GM10847 (cell line): Measurements from ENCODE around the gene SORL1-AS1.

ENCODE experiments used
- POLR2A ChIP-seq: IDR thresholded peaks from 2 replicates; pipeline ENCODE4 v1.6.1; 2011; ENCODE audit not compliant: insufficient read length; ENCODE audit errors: extremely low read depth

Gene SORL1-AS1

DNA sequence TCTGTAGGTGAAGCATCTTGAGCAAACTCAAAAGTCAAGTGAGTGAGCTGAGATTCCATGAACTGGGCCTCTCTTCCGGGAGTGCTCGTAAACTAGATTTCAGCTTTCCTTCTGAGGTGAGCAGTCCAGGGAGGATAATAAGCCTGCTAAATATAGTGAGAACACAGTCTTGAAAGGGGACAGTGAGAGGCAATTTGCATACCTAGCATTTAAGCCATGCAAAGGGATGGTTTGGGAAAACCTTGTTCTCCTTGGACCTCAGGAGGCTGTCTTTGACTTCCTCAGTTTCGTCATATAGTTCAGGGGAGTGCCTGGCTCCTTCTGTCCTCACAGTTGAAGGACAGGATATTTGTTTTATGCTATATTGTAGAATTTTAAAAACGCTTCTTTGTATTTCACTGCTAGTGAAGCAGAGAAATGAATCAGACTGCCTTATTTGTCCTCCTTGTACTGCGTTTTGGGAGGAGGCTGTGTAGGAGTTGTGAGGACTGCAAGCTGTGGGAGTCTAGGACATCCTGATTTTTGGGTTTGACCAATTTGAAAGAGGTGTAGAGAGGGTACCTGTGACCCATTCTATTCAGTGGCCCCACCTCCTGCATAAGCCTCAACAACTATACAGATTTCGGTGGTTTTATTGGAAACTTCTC is 11.0 kb upstream of the SORL1-AS1 start:
- TF ChIP-seq POLR2A: no peak

DNA sequence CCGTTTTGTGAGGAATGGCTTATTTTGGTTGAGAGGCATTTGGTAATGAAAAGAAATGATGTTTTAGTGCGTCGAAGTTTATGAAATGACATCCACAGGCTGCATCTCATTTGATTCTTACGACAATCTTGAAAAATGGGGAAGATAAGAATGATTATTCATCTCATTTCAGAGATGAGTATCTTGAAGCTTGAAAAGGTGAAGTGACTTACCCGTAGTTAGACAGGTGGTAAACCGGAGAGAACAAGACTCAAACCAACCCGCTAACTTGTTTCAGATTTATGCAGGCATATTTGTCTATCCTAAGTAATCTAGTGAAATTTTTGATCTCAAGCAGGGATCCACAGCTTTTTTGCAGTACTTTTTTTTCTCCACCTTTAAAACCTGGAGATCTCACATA is 9.1 kb upstream of the SORL1-AS1 start:
- no peak for TF ChIP-seq POLR2A

DNA sequence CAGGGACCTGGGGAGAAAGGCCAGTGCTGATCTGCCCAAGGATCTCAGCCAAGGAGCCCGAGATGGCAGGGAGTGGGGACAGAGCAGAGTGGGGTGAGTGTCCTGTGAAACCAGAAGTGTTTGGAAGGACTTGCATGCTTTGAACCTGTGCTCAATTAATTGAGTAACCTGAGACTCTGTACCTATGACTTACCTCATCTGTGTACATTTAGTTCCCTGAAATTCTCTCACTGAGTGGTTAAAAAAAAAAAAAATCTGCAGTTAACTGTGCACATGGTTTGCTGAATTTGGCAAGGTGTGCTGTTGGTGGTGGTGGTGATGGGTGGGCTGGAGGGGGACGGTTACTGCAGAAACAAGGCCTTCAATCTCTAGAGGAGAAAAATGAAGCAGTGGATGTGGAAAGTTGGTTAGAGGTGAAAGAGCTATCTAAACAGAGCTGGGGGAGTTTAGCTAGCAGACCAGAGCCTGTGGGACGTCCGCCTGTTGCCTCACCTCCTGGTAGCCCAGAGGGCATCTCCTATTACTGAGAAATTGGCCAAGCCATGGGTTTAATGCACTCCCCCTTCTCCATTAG is 8.3 kb upstream of the SORL1-AS1 start:
- no peak for TF ChIP-seq POLR2A

DNA sequence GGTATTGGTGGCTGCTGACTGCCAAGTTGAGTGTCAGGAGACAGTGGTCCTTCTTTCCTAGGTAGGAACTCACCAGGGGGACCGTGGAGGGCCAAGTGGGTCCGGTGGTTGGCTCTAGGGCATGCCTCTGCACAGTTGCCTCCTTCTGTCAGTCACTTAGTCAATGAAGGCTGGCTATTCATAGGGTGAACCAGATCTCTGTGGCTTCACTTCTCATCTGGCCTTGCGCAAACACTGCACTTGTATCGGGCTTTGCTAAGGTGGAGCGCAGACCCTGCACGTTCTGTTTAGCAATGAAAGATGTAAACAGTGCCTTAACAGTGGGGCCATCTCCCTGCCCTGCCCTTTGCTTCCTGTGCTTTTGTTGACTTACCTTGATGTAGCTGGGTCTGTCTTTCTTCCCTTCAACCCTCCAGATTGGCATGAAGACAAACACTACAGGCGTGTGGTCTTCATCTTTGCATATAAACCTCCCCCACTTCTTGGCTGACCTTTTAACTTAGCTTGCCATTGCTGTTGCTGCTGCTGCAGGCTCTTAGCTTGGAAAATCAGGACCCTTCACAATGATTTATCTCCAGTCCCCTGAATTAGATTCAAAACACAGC is 6.7 kb upstream of the SORL1-AS1 start:
- TF ChIP-seq POLR2A: no peak

- no peak for TF ChIP-seq POLR2A
These were observed 5.8 kb upstream of the SORL1-AS1 start for GRCh38 chr11:121458551-121458950.

GRCh38 chr11:121456816-121457431 is 4.2 kb upstream of the SORL1-AS1 start:
- TF ChIP-seq POLR2A: no peak

DNA sequence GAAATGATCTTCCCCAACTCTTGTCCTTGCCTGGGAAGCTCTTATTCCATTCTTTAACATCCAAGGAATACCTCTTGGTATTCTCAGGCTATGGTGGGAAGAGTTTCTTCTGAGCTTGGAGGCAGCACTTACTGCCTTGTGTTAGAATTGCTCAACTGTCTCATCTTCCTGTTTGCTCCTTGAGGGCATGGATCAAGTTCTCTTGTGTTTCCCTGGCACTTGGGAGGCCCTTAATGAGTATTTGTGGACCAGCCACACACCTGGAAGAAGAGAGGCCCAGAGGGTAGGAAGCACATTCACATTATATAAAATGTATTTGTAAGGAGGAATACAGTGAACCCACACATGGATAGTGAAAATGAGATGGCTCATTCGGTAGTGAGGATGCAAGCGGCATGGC is 3.4 kb upstream of the SORL1-AS1 start:
- no peak for TF ChIP-seq POLR2A

DNA sequence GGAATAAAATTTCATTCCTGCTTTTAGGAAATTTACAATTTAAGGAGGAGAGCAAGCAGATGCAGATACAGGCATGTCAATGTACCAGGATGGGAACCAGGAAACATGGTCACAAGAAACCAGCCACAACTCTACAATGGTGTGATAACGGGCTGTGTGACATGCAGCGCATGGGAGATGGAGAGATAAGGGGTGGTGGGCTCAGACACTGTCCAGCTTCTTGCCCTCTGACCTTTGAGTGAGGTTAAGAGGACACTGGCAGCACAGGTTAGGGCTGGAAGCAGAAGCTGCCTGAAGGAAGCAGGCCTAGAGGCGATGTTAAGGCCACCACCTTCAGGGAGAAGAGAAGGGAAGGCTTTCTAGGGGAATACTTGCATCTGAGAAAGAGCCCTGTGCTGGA is 2.3 kb upstream of the SORL1-AS1 start:
- no peak for TF ChIP-seq POLR2A

GRCh38 chr11:121453589-121454299 is 977 bp upstream of the SORL1-AS1 start:
- TF ChIP-seq POLR2A: no peak

DNA sequence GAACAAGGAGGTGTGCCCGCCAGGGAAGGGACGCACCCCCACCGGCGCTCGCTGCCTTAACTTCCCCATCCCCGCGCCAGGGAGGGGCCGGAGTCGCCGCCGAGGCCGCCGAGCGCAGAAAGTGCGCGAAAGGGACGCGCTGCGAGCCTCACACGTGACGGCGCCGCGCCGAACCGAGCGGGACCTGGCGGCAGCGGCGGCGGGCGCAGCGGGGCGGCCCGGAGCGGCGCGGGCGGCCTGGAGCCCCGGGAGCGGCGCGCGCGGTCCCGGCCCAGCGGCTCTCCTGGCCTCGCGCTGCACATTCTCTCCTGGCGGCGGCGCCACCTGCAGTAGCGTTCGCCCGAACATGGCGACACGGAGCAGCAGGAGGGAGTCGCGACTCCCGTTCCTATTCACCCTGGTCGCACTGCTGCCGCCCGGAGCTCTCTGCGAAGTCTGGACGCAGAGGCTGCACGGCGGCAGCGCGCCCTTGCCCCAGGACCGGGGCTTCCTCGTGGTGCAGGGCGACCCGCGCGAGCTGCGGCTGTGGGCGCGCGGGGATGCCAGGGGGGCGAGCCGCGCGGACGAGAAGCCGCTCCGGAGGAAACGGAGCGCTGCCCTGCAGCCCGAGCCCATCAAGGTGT is 670 bp downstream of the SORL1-AS1 start, which contains the start of gene SORL1:
TSS of gene SORL1 (plus strand) at position 329 of the 623 bp plus-strand sequence. CDS start at position 347, 18 bp downstream.
- peak; percentile 38 for TF ChIP-seq POLR2A

GRCh38 chr11:121451178-121451985 is 1.4 kb downstream of the SORL1-AS1 start:
- TF ChIP-seq POLR2A: peak; percentile 24

DNA sequence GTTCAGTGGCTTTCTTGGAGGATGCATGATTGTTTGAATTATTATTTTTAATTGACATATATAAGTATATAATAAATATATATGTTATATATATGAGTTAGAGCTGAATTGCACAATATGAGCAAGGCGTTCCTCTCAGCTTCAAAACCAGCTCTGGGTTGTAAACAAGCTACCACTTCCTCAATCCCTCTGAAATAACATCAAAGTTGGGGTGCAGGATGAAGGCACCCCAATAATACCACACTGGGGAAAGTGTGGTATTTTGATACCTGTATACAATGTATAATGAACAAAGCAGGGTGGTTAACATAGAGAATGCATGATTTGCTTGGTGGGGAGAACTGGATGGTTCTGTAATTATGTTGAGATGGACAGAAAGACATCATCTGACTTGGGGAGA is 2.4 kb downstream of the SORL1-AS1 start:
- TF ChIP-seq POLR2A: no peak

GRCh38 chr11:121449626-121450025 is 3.1 kb downstream of the SORL1-AS1 start:
- TF ChIP-seq POLR2A: no peak

DNA sequence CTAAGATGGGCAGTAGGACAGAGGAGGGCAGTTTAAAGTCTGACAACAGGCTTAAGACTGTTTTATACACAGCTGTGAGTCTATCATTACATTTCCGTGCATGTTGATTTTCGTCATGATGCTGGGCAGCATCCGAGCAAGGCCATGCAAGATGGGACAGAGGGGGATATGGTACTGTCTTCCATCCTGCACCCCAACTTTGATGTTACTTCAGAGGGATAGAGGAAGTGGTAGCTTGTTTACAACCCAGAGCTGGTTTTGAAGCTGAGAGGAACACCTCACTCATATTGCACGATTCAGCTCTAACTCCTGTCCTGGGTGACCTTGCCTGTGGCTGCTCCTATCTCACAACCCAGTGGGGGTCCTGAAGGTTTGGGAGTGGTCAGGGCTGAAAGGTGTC is 3.6 kb downstream of the SORL1-AS1 start:
- no peak for TF ChIP-seq POLR2A
